ENCODE measurements around the gene CD74.
"Not testable (repeated sequence)": the region's sequence is repeated elsewhere in the genome, so short reads cannot be mapped to it uniquely, and the experiment has no call there.

Gene CD74

DNA sequence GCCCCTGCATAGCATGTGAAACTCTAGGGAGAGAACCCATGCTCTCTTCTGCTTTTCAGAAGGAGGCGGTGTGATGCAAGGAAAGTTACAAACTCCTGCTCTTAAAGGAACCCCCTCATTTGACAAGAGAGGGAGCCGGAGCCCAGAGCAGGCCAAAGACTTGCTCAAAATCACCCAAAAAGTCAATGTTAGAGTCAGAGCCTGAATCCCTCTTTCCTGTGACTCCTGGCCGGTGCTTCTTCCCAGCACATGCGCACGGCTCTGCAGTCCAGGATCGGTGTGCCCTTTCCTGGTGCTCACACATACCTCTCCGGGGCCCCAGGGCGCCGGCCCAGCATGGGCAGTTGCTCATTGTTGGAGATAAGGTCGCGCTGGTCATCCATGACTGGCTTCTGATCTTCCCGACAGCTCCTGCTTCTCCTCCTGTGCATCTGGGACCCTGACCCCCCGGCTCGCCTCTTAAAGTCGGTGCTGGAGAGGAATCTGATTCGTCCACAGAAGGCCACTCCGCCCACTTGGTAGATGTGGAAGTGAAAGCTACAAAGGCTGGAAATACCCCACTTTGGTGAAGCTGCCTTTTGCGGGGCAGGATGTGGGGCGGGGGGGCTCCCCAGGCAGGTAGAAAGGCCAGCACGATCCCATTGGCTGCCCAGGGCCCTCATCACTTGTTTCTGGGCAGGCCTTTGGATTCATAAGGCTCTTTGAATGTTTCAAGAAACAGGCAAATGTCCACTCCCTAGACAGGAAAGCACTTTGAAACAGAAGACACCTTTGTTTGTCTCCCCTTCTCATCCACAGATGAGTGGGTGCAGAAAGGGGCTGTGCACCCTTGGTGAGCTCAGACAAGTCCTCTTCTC lies at the start of gene CD74:
CD74 (minus strand) TSS at position 592 of the 857 bp plus-strand sequence; CDS start at position 431, 161 bp downstream.
- DNase-seq = peak in 51 of 58 donors; percentile 13 to 86 (median 59)

DNA sequence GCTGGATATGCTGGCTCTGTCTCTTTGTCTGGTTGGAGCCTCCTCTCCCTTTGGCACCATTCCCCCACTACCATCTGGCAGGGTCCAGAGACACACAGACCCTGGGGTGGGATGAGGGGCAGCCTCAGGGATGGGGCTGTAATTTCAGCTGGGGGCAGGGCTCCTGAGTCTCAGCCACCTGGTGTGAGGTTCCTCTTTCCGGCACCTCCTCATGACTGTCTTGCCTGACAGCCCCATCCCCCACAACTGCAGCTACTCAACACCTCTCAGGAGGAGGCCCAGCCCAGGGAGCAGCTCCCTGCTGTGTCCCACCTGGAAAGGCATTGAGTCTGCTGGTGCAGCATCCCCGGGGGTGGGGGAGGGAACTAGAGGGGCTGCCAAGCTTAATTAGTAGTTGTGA lies 48.5 kb upstream of the CD74 start:
- DNase-seq = no peak

DNA sequence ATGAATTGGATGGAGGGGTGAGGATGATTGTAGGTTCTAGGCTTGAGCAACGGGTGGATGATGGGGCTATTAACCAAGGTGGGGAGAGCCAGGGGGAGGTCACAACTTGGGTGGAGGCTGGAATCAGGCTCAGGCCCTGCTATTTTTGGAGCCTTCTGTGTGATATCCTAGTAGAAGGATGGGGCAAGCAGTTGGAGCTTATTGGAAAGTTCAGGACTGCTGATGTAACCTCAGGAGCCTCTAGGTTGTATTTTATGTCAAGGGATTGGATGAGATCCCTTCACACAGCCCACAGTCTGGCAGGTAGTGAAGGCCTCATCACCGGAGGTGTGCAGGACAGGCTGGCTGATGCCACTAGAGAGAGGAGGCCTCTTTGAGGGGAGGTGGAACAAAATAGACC lies 48.1 kb upstream of the CD74 start:
- no peak for DNase-seq

DNA sequence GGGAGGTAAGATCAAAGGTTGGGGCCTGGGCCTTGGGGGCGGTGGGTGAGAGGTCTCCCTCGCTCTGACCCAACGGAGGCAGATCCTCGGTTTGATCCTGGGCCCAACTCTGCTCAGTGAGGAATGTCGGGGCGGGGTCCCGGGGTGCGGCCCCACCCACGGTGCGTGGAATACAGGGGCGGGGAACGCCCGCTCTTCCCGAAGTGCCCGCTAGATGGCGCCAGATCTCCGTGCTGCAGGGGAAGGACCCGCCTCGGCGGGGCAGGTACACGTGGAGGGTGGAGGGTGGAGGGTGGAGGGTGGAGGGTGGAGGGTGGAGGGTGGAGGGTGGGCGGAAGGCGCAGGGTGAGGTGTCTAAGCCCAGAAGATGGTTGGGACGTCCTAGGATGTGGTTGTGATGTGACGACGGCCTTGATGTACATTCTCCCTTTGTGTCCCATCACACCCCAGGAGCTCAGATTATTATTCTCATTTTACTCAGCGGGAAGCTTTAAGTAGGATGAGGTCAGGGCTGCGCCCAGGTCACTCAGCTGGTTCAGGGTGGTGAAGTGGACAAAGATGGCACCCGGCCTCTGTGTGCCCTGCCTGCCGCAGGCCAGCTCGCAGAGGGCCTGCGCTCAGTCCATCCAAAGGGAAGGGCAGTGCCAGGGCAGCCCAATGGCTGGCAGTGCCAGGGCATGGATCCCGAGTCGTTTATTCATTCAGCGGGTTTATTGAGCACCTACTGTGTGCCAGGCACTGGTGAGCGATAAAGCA lies 46.3 kb upstream of the CD74 start:
- DNase-seq = peak in 54 of 58 donors; percentile 10 to 82 (median 52)

- no peak for DNase-seq
Observed at GRCh38 chr5:150457562-150458240, 45.0 kb upstream of the CD74 start.

GRCh38 chr5:150457121-150457520 lies 44.4 kb upstream of the CD74 start:
- no peak for DNase-seq

- DNase-seq = no peak
Observed at GRCh38 chr5:150454492-150455229, 42.0 kb upstream of the CD74 start.

- DNase-seq = not testable (repeated sequence)
Observed at GRCh38 chr5:150454027-150454426, 41.3 kb upstream of the CD74 start.

DNA sequence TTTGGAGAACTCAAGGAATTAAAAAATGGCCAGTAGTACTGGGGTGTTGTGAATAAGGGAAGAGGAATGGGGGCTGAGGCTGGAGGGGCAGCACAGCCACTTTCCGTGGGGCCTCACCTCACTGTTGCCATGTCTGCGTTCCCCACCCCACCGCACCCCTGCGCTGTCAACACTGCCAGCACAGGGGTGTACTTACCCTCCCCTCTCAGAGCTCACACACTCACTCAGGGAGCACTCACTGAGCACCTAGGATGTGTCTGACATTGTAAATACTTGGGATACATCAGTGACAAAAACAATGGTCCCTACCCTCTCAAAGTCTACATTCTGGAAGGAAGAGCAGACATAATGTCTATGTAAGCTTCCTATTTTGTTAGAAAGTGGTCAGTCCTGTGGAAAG lies 40.2 kb upstream of the CD74 start:
- no peak for DNase-seq

- no peak for DNase-seq
Observed at GRCh38 chr5:150451594-150451993, 38.9 kb upstream of the CD74 start.

- DNase-seq = peak; percentile 71 to 99 (median 88)
Observed at GRCh38 chr5:150449517-150450339, 37.0 kb upstream of the CD74 start, which contains the start of gene RPS14. TSS of gene RPS14 (minus strand) at chr5:150449739. CDS start at chr5:150447733, 2,006 bp downstream.

DNA sequence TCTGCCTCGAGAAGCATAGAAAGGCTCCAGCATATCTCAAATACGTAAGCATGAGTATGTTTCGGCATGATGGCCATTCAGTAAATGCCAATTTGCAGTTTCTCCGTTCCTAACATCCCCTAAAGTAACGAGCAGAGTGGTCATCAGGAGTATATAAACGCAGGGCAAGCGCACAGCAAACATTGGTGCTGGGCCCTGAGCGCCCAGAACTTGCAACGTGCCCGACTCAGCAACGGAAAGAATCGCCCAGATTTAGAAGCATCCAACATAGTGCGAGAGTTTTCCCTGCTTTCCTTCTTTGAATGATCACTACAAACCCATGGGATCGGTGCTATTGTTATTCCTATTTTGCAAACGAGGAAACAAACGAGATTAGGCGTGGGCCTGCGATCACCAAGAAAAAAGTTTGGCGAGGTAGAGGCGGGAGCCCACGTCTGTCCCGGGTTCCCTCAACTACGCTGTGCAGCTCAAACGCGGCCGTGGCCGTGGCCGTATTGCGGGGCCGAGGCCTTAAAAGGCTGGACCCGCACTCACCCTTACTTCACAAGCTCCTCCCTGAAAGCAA lies 36.3 kb upstream of the CD74 start:
- DNase-seq = no peak

GRCh38 chr5:150448334-150448733 lies 35.6 kb upstream of the CD74 start:
- DNase-seq = no peak

DNA sequence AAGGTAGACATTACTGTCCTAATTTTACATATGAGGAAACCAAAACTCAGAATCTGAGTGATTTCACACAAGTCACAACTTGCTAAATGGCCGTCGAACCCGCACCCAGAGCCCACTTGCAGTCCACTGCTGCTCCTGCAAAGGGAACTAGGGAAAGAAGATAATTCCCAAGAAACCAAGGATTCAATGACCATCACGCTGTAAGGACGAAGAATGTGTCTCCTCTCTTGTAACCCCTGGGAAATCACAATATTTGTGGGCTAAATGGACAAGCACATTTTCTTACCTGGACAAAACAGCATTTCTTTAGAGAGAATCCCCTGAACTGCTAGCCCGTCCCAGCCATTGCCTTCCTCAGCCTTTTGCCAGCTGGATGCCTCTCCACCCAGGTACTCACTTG lies 34.5 kb upstream of the CD74 start:
- no peak for DNase-seq

DNA sequence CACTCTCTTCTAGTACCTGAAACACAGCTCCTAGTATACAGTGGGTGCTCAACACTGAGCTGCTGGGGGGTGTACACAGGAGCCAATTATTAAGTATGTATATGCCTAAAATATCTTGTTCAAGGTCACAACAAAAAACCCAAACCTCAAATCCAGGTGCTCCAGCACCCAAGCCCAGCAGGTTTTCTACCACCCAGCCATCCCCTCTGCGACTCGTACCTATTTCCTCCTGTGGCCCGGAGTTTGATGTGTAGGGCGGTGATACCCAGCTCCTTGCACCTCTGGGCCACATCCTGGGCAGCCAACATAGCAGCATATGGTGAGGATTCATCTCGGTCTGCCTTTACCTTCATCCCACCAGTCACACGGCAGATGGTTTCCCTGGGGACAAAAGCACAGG lies 33.9 kb upstream of the CD74 start:
- no peak for DNase-seq

DNA sequence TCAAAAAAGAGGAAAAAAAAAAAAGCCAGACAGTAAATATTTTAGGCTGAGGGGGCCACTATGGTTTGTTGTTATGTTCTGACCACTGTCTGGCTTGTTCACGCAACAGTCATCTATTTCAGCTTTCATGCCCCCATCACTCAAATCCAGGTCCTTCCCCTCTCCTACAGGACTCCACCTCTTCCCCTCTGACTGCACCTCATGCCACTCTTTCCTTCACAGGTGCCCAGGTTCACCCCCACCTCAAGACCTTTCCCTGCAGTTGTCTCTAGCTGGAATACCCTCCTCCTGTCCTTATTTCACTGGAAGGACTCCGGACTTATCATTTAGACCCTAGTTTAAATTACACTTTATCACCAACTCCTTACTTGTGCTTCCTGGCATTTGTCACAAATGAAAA lies 33.4 kb upstream of the CD74 start:
- no peak for DNase-seq

DNA sequence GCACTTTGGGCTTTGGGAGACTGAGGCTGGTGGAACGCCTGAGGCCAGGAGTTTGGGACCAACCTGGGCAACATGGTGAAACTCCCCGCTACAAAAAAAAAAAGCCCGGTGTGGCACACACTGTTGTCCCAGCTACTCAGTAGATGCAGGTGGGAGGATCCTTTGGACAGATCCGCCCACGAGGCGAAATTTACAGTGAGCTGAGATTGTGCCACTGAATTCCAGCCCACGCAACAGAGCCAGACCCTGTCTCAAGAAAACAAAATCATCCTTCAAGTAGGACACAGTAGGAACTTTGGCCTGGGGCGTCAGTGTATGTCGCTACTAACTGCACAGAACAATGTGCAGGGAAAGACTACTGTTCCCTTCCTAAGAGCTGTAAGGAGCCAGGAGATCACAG lies 32.1 kb upstream of the CD74 start:
- peak in 5 of 58 donors; percentile 3 to 25 (median 7) for DNase-seq

DNA sequence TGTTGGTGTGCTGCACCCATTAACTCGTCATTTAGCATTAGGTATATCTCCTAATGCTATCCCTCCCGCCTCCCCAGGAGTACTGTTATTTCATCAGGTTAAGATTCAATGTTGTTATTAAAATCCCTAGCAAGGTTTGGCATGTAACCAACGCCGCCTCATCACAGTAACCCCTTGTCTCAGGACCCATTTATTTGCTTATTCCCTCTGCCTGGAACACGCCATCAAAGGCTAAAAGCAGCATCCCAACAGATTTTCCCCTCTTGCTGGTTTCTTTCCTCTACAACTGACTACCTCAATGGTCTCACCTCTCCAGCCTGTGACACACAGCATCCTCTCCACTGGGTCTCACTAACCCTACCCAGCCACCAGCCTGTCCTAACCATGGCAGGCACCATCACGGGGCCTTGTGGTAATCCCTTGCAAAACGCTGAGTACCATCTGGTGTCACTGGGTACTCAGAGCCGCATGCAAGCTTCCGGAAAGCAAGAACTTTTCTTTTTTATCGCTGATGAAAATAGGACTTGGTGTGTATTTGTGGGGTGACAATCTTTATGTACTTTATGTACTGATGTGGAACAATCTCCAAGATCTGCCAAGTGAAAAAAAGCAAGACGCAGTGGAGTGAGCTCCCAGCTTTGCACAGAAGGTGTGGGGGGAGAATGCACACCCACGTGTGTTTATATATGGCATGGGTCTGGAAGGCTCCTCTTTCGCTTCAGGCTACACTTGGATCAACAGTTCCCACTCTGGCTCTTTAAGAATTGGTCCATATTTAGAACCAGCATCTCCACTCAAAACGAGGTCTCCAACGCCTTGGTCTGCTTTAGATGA lies 30.7 kb upstream of the CD74 start:
- DNase-seq = peak in 19 of 58 donors; percentile 31 to 79 (median 51)

GRCh38 chr5:150442699-150443080 lies 30.0 kb upstream of the CD74 start:
- no peak for DNase-seq

All from anterior cingulate cortex (tissue), 58 donors.